H1 (cell line): ENCODE data around the gene FZD4.

Experiments
- CTCF ChIP-seq, 3 experiments: IDR thresholded peaks; 1 replicate in 2 of 3; 2 replicates in 1 of 3; pipeline versions ENCODE4 v1.5.1 to v1.6.1; 2011; ENCODE audit warnings: low read length in 3 of 3, mild to moderate bottlenecking in 3 of 3, inconsistent platforms in 2 of 3, low read depth in 1 of 3, moderate library complexity in 1 of 3; ENCODE audit not compliant: insufficient read depth in 1 of 3; ENCODE audit errors: control extremely low read depth in 1 of 3
- KDM1A ChIP-seq: fragments of 200-600, 300-600 bp; sonication (generic); IDR thresholded peaks from 2 replicates; pipeline ENCODE4 v1.7.1; 2016; ENCODE audit warnings: mild to moderate bottlenecking, low read length, borderline replicate concordance
- POLR2AphosphoS5 ChIP-seq: IDR thresholded peaks from 2 replicates; pipeline ENCODE4 v1.6.1; 2011; ENCODE audit warnings: low read depth, low read length
- RAD21 ChIP-seq, 2 experiments: IDR thresholded peaks in 1 of 2; conservative IDR thresholded peaks in 1 of 2; 2 replicates each; pipeline ENCODE4 v1.6.1; 2011; ENCODE audit warnings: low read depth in 2 of 2, low read length in 2 of 2, improper control_type of control experiment in 1 of 2, inconsistent platforms in 1 of 2, mild to moderate bottlenecking in 1 of 2, moderate library complexity in 1 of 2
- RFX5 ChIP-seq: IDR thresholded peaks from 2 replicates; pipeline ENCODE4 v1.6.1; 2011; ENCODE audit warnings: low read depth, low read length, improper control_type of control experiment, borderline replicate concordance
- TF ChIP-seq, protein P1 (sequence below): IDR thresholded peaks from 2 replicates; pipeline ENCODE4 v1.6.1; 2011; ENCODE audit warnings: low read length, improper control_type of control experiment

DNA sequence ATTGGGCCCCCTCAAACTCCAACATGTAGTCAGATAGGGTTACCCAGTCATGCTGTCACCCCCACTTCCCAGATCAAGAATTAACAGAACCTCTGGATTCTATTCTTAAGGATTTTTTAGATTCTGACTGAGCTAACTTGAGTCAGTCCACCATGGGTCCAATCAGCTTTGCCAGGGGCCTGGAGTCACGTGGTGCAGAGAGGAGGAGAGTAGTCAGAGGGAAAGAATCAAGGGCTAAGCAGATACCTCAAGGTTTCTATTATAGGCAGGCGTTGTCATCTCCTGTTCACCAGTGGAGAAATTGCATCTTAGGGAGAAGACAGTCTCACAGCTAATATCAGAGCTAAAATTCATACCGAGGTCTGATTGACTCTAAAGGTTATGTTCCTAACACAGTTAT lies 28.2 kb downstream of the FZD4 start:
- TF ChIP-seq RAD21 (IDR thresholded peaks at IDR 0.05 in 1 of 2, conservative IDR thresholded peaks at IDR 0.05 in 1 of 2; ENCODE audit: low read depth in 2 of 2, low read length in 2 of 2) (no peak), POLR2AphosphoS5 (no peak), CTCF (IDR thresholded peaks at IDR 0.05; ENCODE audit: control extremely low read depth in 1 of 3, insufficient read depth in 1 of 3, low read depth in 1 of 3, low read length in 3 of 3) (no peak), RFX5 (no peak), KDM1A (no peak)
- TF ChIP-seq, protein P1, sequence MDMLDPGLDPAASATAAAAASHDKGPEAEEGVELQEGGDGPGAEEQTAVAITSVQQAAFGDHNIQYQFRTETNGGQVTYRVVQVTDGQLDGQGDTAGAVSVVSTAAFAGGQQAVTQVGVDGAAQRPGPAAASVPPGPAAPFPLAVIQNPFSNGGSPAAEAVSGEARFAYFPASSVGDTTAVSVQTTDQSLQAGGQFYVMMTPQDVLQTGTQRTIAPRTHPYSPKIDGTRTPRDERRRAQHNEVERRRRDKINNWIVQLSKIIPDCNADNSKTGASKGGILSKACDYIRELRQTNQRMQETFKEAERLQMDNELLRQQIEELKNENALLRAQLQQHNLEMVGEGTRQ = no peak
